ENCODE measurements around the gene MTX1. TPM values are rescaled to one million over a fixed set of nuclear protein-coding genes. Genes with fewer than 3 reads are reported as not detected.
"Not testable (repeated sequence)": the region's sequence is repeated elsewhere in the genome, so short reads cannot be mapped to it uniquely, and the experiment has no call there.

MTX1 gene
- total RNA-seq, 1 experiment from 2014 or later = 69.1 TPM

DNA sequence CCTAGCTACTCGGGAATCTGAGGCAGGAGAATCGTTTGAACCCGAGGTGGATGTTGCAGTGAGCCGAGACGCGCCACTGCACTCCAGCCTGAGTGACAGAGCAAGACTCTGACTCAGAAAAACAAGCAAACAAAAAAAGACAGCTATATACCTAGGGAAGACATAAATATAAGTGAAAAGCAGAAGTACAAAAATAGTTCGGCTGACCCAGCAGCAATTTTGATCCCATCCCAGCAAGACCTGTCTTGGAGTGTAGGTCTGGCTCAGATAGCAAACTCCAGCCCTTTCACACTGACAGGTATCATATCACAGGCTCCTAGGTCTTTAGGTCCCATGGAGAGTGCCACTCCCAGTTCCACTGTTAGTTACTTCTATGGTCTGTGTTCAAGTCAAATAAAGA lies 14.6 kb downstream of the MTX1 start:
- ChIA-PET RAD21 (ENCODE audit: low non-redundant PET in 1 of 2, low total read pairs in 2 of 2, uncharacterized antibody in 2 of 2, unreplicated experiment in 2 of 2) (no interaction called here), POLR2A (no interaction called here), CTCF (interaction anchor here (2.8 kb wide), 1 partner anchor 30 kb away, joined by 7 read pairs; no protein-coding TSS in a partner anchor)
- Histone ChIP-seq H3K9me2 (ENCODE audit: insufficient read depth) (no peaks in the 10 kb centered on the region), H3K9ac (ENCODE audit: low read length) (no peak overlapping the region), H3K36me3 (ENCODE audit: control insufficient read depth in 1 of 2, insufficient read depth in 2 of 2, low read length in 2 of 2) (no peaks in the 10 kb centered on the region), H3K79me2 (ENCODE audit: insufficient read depth, low read length) (peaks cover 11% of the 10 kb centered on the region), H2AFZ (ENCODE audit: low read depth, low read length, poor library complexity, severe bottlenecking) (no peak overlapping the region), H4K20me1 (ENCODE audit: insufficient read depth) (no peaks in the 10 kb centered on the region), H3K4me1 (ENCODE audit: control insufficient read depth in 1 of 2, insufficient read depth in 2 of 2, low read length in 2 of 2) (peaks cover 20 to 57% of the 10 kb centered on the region in 2 experiments), H3K4me3 (replicated peaks in 1 of 2; ENCODE audit: low read depth in 1 of 2, low read length in 2 of 2) (no peak overlapping the region), H3K27me3 (ENCODE audit: insufficient read depth, low read length) (no peaks in the 10 kb centered on the region), H3K9me3 (ENCODE audit: control insufficient read depth in 1 of 2, insufficient read depth in 1 of 2, low read depth in 1 of 2, low read length in 2 of 2) (no peaks in the 10 kb centered on the region), H3K27ac (ENCODE audit: low read depth, low read length) (no peak overlapping the region), H3K4me2 (ENCODE audit: low read length) (no peak overlapping the region)
- DNase-seq (ENCODE audit: low read depth, low spot score) (no peak), ATAC-seq (no peak)
- intact Hi-C loops (cut with micrococcal nuclease) = no loop called here
- BruUV-seq (replicated peaks) = no TSS peak
- no peak for TF ChIP-seq YY1 (IDR thresholded peaks at IDR 0.05; ENCODE audit: extremely low read depth, insufficient replicate concordance, low read depth, low read length)
- TF ChIP-seq POLR2A (IDR thresholded peaks at IDR 0.05; ENCODE audit: borderline replicate concordance, extremely low read depth, insufficient read depth, insufficient read length) = no peak
- TF ChIP-seq ZFX (IDR thresholded peaks at IDR 0.05) = no peak
- TF ChIP-seq, protein P1, sequence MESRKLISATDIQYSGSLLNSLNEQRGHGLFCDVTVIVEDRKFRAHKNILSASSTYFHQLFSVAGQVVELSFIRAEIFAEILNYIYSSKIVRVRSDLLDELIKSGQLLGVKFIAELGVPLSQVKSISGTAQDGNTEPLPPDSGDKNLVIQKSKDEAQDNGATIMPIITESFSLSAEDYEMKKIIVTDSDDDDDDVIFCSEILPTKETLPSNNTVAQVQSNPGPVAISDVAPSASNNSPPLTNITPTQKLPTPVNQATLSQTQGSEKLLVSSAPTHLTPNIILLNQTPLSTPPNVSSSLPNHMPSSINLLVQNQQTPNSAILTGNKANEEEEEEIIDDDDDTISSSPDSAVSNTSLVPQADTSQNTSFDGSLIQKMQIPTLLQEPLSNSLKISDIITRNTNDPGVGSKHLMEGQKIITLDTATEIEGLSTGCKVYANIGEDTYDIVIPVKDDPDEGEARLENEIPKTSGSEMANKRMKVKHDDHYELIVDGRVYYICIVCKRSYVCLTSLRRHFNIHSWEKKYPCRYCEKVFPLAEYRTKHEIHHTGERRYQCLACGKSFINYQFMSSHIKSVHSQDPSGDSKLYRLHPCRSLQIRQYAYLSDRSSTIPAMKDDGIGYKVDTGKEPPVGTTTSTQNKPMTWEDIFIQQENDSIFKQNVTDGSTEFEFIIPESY (IDR thresholded peaks at IDR 0.05; ENCODE audit: extremely low read depth, insufficient replicate concordance, low read length) = no peak
- no peak for TF ChIP-seq SIN3A (IDR thresholded peaks at IDR 0.05; ENCODE audit: low read depth)
- TF ChIP-seq, protein P2, sequence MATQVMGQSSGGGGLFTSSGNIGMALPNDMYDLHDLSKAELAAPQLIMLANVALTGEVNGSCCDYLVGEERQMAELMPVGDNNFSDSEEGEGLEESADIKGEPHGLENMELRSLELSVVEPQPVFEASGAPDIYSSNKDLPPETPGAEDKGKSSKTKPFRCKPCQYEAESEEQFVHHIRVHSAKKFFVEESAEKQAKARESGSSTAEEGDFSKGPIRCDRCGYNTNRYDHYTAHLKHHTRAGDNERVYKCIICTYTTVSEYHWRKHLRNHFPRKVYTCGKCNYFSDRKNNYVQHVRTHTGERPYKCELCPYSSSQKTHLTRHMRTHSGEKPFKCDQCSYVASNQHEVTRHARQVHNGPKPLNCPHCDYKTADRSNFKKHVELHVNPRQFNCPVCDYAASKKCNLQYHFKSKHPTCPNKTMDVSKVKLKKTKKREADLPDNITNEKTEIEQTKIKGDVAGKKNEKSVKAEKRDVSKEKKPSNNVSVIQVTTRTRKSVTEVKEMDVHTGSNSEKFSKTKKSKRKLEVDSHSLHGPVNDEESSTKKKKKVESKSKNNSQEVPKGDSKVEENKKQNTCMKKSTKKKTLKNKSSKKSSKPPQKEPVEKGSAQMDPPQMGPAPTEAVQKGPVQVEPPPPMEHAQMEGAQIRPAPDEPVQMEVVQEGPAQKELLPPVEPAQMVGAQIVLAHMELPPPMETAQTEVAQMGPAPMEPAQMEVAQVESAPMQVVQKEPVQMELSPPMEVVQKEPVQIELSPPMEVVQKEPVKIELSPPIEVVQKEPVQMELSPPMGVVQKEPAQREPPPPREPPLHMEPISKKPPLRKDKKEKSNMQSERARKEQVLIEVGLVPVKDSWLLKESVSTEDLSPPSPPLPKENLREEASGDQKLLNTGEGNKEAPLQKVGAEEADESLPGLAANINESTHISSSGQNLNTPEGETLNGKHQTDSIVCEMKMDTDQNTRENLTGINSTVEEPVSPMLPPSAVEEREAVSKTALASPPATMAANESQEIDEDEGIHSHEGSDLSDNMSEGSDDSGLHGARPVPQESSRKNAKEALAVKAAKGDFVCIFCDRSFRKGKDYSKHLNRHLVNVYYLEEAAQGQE (IDR thresholded peaks at IDR 0.05; ENCODE audit: low read depth) = no peak

DNA sequence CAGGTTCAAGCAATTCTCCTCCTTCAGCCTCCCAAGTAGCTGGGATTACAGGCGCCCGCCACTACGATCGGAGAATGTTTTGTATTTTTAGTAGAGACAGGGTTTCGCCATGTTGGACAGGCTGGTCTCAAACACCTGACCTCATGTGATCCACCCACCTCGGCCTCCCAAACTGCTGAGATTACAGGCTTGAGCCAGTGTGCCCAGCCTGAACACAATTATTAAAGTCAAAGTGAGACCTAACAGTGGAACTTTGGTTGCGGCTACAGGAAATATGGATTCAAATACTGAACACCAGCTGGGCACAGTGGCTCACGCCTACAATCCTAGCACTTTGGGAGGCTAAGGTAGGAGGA lies 16.9 kb downstream of the MTX1 start:
- Histone ChIP-seq H3K27ac (ENCODE audit: low read depth, low read length) (peak overlapping the region; percentile 95; the same call in 1 of the 2 replicates), H3K4me2 (ENCODE audit: low read length) (peak overlapping the region; percentile 88; the same call in 1 of the 2 replicates), H3K79me2 (ENCODE audit: insufficient read depth, low read length) (peaks cover 11% of the 10 kb centered on the region), H3K4me1 (ENCODE audit: control insufficient read depth in 1 of 2, insufficient read depth in 2 of 2, low read length in 2 of 2) (peaks cover 17 to 43% of the 10 kb centered on the region in 2 experiments)
- H3K36me3 ChIP-seq (ENCODE audit: control insufficient read depth in 1 of 2, insufficient read depth in 2 of 2, low read length in 2 of 2); H3K4me3 ChIP-seq (replicated peaks in 1 of 2; ENCODE audit: low read depth in 1 of 2, low read length in 2 of 2); H3K27me3 ChIP-seq (ENCODE audit: insufficient read depth, low read length); H4K20me1 ChIP-seq (ENCODE audit: insufficient read depth); H2AFZ ChIP-seq (ENCODE audit: low read depth, low read length, poor library complexity, severe bottlenecking); H3K9me3 ChIP-seq (ENCODE audit: control insufficient read depth in 1 of 2, insufficient read depth in 1 of 2, low read depth in 1 of 2, low read length in 2 of 2); H3K9ac ChIP-seq (ENCODE audit: low read length); DNase-seq (ENCODE audit: low read depth, low spot score); BruUV-seq (replicated peaks); RAD21 ChIA-PET (ENCODE audit: low non-redundant PET in 1 of 2, low total read pairs in 2 of 2, uncharacterized antibody in 2 of 2, unreplicated experiment in 2 of 2); intact Hi-C loops (cut with micrococcal nuclease); H3K9me2 ChIP-seq (ENCODE audit: insufficient read depth); ATAC-seq: not testable (repeated sequence)
- POLR2A ChIA-PET = interaction anchor here (1.4 to 3.0 kb wide), 2 partner anchors 31 to 50 kb away, joined by 4 to 14 read pairs; no protein-coding TSS in a partner anchor
- CTCF ChIA-PET = interaction anchor here (2.1 to 2.8 kb wide), 2 partner anchors 32 to 52 kb away, joined by 7 to 9 read pairs; partner anchors contain the start of genes KRTCAP2 and TRIM46
